Keratinocyte (primary cell): ENCODE measurements around the gene TSPAN10.

ENCODE experiments used
- CTCF ChIP-seq, 3 experiments: IDR thresholded peaks in 1 of 3; conservative IDR thresholded peaks in 1 of 3; optimal IDR thresholded peaks in 1 of 3; 2 replicates in 2 of 3; 3 replicates in 1 of 3; pipeline versions ENCODE3 to v1.5.1; 2011; ENCODE audit warnings: low read length in 3 of 3, mild to moderate bottlenecking in 3 of 3, moderate library complexity in 2 of 3, control low read depth in 1 of 3, inconsistent platforms in 1 of 3; ENCODE audit not compliant: insufficient read depth in 2 of 3; ENCODE audit errors: extremely low read depth in 1 of 3
- EZH2 ChIP-seq: IDR thresholded peaks from one replicate; pipeline ENCODE4 v1.6.1; 2012; ENCODE audit warnings: inconsistent platforms, mild to moderate bottlenecking, low read length, moderate library complexity

GRCh38 chr17:81612172-81612970, 24.6 kb upstream of the TSPAN10 start:
- TF ChIP-seq CTCF (optimal IDR thresholded peaks at IDR 0.05 in 1 of 3, IDR thresholded peaks at IDR 0.05 in 1 of 3, conservative IDR thresholded peaks at IDR 0.05 in 1 of 3; ENCODE audit: extremely low read depth in 1 of 3, insufficient read depth in 2 of 3, low read length in 3 of 3) (no peak), EZH2 (no peak)
